Measurements from ENCODE around the gene RPRD1B. TPM values are rescaled to one million over a fixed set of nuclear protein-coding genes. Genes with fewer than 3 reads are reported as not detected.

RPRD1B gene
- total RNA-seq, 1 donor from 2014 or later: 29.2 TPM

DNA sequence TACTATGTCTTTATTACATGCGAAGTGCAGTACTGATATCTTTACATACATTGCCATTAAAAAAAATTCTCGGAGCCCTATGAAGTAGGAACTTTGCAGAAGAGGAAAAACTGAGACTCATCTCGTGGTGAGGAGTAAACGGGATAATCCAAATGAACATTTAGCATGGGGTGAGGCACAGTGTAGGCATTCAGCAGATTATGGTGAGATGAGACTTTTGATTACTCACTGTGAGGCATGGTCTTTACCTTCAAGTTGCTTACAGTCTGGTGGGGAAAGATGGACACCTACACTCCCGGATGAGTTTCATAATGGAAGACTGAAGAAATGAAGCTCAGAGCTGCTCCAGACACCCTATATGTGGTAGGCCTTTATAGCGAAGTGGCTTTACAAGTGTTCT is 1.4 kb downstream of the RPRD1B start:
- H3K27ac Mint-ChIP-seq (ENCODE audit: unreplicated experiment): peak overlapping the region; percentile 97
- DNase-seq: no peak
- H3K9me3 Mint-ChIP-seq (ENCODE audit: unreplicated experiment): peaks cover 6% of the 10 kb centered on the region
- no peaks in the 10 kb centered on the region for H3K27me3 Mint-ChIP-seq (ENCODE audit: unreplicated experiment)
- peak overlapping the region; percentile 98 for H3K4me3 Mint-ChIP-seq (ENCODE audit: unreplicated experiment)
- H3K36me3 Mint-ChIP-seq (ENCODE audit: unreplicated experiment): no peaks in the 10 kb centered on the region
- TF ChIP-seq, protein P1, sequence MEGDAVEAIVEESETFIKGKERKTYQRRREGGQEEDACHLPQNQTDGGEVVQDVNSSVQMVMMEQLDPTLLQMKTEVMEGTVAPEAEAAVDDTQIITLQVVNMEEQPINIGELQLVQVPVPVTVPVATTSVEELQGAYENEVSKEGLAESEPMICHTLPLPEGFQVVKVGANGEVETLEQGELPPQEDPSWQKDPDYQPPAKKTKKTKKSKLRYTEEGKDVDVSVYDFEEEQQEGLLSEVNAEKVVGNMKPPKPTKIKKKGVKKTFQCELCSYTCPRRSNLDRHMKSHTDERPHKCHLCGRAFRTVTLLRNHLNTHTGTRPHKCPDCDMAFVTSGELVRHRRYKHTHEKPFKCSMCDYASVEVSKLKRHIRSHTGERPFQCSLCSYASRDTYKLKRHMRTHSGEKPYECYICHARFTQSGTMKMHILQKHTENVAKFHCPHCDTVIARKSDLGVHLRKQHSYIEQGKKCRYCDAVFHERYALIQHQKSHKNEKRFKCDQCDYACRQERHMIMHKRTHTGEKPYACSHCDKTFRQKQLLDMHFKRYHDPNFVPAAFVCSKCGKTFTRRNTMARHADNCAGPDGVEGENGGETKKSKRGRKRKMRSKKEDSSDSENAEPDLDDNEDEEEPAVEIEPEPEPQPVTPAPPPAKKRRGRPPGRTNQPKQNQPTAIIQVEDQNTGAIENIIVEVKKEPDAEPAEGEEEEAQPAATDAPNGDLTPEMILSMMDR (IDR thresholded peaks at IDR 0.05; ENCODE audit: partially characterized antibody, unreplicated experiment): no peak
- peaks cover 14% of the 10 kb centered on the region for H3K4me1 Mint-ChIP-seq (ENCODE audit: low read depth, unreplicated experiment)

DNA sequence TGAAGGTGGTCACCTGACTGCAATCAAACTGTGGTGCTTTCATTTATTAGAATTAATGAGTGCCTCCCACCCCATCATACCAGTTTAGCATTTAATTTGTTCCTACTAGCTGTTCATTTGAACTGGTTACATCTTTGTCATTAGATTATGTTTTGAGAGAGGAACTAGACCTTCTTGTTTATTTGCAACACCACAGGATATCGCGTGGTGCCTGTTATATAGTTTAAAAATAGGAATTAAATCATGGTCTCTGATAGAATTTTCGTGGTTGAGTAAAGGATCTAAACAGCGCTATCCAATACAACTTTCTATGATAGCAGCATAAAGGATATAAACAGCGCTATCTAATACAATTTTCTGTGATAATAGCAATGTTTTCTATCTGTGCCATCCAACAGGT is 2.8 kb downstream of the RPRD1B start:
- no peak overlapping the region for H3K27ac Mint-ChIP-seq (ENCODE audit: unreplicated experiment)
- H3K36me3 Mint-ChIP-seq (ENCODE audit: unreplicated experiment): no peaks in the 10 kb centered on the region

DNA sequence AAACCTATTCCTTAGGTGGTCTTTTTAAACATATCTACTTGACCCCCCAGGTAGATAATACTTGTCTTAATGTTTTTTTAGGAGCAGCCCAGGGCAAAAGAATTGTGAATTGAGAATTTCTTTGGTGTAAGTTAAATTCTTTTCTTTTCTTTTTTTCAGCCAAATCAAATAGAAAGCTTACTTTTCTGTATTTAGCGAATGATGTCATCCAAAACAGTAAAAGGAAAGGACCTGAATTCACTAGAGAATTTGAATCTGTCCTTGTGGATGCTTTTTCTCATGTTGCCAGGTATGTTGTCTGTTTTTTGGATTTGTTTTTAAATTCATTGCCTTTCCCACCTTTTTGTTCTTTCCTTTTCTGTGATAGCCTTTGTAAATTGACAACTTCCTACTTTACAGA is 6.7 kb downstream of the RPRD1B start:
- Mint-ChIP-seq H3K27me3 (ENCODE audit: unreplicated experiment) (no peaks in the 10 kb centered on the region), H3K36me3 (ENCODE audit: unreplicated experiment) (no peaks in the 10 kb centered on the region), H3K4me1 (ENCODE audit: low read depth, unreplicated experiment) (peaks cover 4% of the 10 kb centered on the region), H3K9me3 (ENCODE audit: unreplicated experiment) (no peaks in the 10 kb centered on the region), H3K4me3 (ENCODE audit: unreplicated experiment) (no peak overlapping the region), H3K27ac (ENCODE audit: unreplicated experiment) (no peak overlapping the region)
- no peak for DNase-seq
- TF ChIP-seq, protein P1 (IDR thresholded peaks at IDR 0.05; ENCODE audit: partially characterized antibody, unreplicated experiment): no peak

More for the DNA sequence above, 2.8 kb downstream of the RPRD1B start:
- Mint-ChIP-seq H3K27me3 (ENCODE audit: unreplicated experiment) (no peaks in the 10 kb centered on the region), H3K9me3 (ENCODE audit: unreplicated experiment) (peaks cover 6% of the 10 kb centered on the region), H3K4me1 (ENCODE audit: low read depth, unreplicated experiment) (peaks cover 13% of the 10 kb centered on the region), H3K4me3 (ENCODE audit: unreplicated experiment) (no peak overlapping the region)
- no peak for DNase-seq
- TF ChIP-seq, protein P1 (IDR thresholded peaks at IDR 0.05; ENCODE audit: partially characterized antibody, unreplicated experiment): no peak

DNA sequence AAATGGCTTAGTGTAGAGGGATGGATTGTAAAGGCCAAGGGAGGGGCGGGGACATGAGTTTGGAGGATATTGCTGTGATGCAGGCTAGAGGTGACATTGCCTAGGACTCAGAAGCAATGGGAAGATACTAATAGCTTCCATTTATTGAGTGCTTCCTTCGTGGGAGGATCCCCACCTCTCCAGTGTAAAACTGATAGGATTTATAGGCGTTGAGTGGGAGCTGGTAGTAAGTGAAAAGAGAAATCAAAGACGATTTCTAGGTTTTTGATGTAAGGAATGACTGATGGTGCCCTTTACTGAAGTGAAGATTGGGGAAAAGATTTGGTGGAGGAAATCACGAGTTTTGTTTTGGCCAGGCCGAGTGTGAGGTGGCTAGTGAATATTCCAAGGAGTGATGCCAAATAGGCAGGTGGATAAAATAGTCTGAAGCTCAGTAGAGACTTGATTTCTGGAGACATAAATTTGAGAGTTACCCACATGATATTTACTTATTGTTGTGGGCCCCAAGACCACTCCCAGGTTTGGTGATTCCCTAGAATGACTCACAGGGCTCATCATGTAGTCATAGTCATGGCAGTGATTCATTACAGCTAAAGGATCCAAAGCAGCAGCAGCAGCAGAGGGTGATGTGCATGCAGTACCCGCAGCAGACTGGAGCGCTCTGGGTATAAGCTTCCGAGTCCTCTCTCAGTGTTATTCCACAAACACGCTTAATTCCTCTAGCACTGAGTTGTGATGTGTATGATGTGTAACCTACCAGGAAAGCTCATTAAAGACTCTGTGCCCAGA is 10.2 kb downstream of the RPRD1B start:
- Mint-ChIP-seq H3K27me3 (ENCODE audit: unreplicated experiment) (no peaks in the 10 kb centered on the region), H3K36me3 (ENCODE audit: unreplicated experiment) (no peaks in the 10 kb centered on the region), H3K9me3 (ENCODE audit: unreplicated experiment) (no peaks in the 10 kb centered on the region), H3K4me3 (ENCODE audit: unreplicated experiment) (no peak overlapping the region), H3K4me1 (ENCODE audit: low read depth, unreplicated experiment) (no peaks in the 10 kb centered on the region), H3K27ac (ENCODE audit: unreplicated experiment) (no peak overlapping the region)
- DNase-seq: no peak
- TF ChIP-seq, protein P1 (IDR thresholded peaks at IDR 0.05; ENCODE audit: partially characterized antibody, unreplicated experiment): no peak

DNA sequence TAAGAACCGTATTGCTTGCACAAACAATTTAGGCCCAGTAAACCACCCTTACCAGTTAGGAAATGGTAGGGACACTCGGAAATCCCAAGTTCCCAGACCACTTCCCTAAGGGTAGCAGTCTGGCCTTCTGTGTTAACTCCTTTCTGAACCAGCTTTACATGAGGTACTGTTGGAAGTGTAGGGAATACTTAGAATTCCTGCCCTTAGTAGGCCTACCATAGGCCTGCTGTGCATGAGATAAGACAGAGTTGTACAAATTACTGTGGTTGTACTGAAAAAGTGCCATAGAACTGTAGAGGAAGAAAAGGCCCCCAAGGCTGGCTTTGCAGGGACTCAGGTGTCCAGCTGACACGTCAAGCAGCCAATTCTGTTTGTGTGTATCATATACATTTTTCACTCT is 11.1 kb downstream of the RPRD1B start:
- no peak overlapping the region for H3K4me3 Mint-ChIP-seq (ENCODE audit: unreplicated experiment)
- no peaks in the 10 kb centered on the region for H3K36me3 Mint-ChIP-seq (ENCODE audit: unreplicated experiment)
- no peak overlapping the region for H3K27ac Mint-ChIP-seq (ENCODE audit: unreplicated experiment)
- no peaks in the 10 kb centered on the region for H3K9me3 Mint-ChIP-seq (ENCODE audit: unreplicated experiment)
- H3K4me1 Mint-ChIP-seq (ENCODE audit: low read depth, unreplicated experiment): no peaks in the 10 kb centered on the region
- DNase-seq: no peak
- TF ChIP-seq, protein P1 (IDR thresholded peaks at IDR 0.05; ENCODE audit: partially characterized antibody, unreplicated experiment): no peak
- no peaks in the 10 kb centered on the region for H3K27me3 Mint-ChIP-seq (ENCODE audit: unreplicated experiment)
